Endothelial cell of umbilical vein (primary cell): ENCODE measurements around the gene ISG15. TPM values are rescaled to one million over a fixed set of nuclear protein-coding genes. Genes with fewer than 3 reads are reported as not detected.

Experiments used
- BruUV-seq: library from RNA; stranded (reverse); fragments of 400-500 nt; replicated peaks from 2 replicates; lab custom pipeline; 2021; lab: Mats Ljungman, UMichigan
- CTCF ChIA-PET: fragments of 300-600, 350-600 bp; sonication (Branson Sonifier 250); formaldehyde crosslinking; loops from one replicate; lab custom pipeline; 2021; ENCODE audit warnings: antibody characterized with exemption, inconsistent platforms; lab: Charles Lee
- POLR2A ChIA-PET: fragments of 300-600, 350-600 bp; sonication (Branson Sonifier 250); formaldehyde crosslinking; loops from one replicate; lab custom pipeline; 2021; ENCODE audit warnings: antibody characterized with exemption, inconsistent platforms; lab: Charles Lee
- DNase-seq: peaks from one replicate; pipeline ENCODE4 v3.0.0-alpha.2; 2011; ENCODE audit warnings: low read depth, low spot score
- FAIRE-seq: peaks from 2 replicates; lab custom pipeline; 2011; peaks lifted over from hg19 to GRCh38; lab: Jason Lieb, UNC
- H2AFZ ChIP-seq: 2 replicates; pipeline ENCODE4 v1.6.0; 2012; ENCODE audit warnings: low read depth, low read length, control low read depth, inconsistent platforms
- H3K27ac ChIP-seq: 2 replicates; pipeline ENCODE4 v1.5.1; 2011; ENCODE audit warnings: low read depth, mild to moderate bottlenecking, control low read depth, low read length, moderate library complexity; ENCODE audit not compliant: insufficient read depth
- H3K27me3 ChIP-seq, 2 experiments: 2 replicates each; pipeline versions ENCODE4 v1.6.0 to v1.6.1; 2011; ENCODE audit warnings: low read length in 2 of 2, mixed read lengths in 1 of 2; ENCODE audit not compliant: control insufficient read depth in 2 of 2, insufficient read depth in 2 of 2
- H3K36me3 ChIP-seq, 2 experiments: 2 replicates in 1 of 2; 3 replicates in 1 of 2; pipeline ENCODE4 v1.5.1; 2011; ENCODE audit warnings: low read length in 2 of 2, mild to moderate bottlenecking in 1 of 2, moderate library complexity in 1 of 2; ENCODE audit not compliant: control insufficient read depth in 2 of 2, insufficient read depth in 2 of 2; ENCODE audit errors: extremely low read depth in 1 of 2
- H3K4me1 ChIP-seq: 3 replicates; pipeline ENCODE4 v1.5.1; 2011; ENCODE audit warnings: mild to moderate bottlenecking, low read length; ENCODE audit not compliant: control insufficient read depth, insufficient read depth; ENCODE audit errors: extremely low read depth
- H3K4me2 ChIP-seq: 2 replicates; pipeline ENCODE4 v1.6.1; 2011; ENCODE audit warnings: low read length, control low read depth, mixed read lengths; ENCODE audit not compliant: insufficient read depth
- H3K4me3 ChIP-seq, 3 experiments: fragments of 200-600 bp in 1 of 3; sonication (generic), shearing (Covaris generic) in 1 of 3; replicated peaks in 1 of 3; 2 replicates each; pipeline ENCODE4 v1.5.1; 2011 to 2016; ENCODE audit warnings: control low read depth in 3 of 3, low read length in 3 of 3, mild to moderate bottlenecking in 2 of 3, inconsistent platforms in 1 of 3, low read depth in 1 of 3, moderate library complexity in 1 of 3; ENCODE audit not compliant: insufficient read depth in 1 of 3
- H3K79me2 ChIP-seq: 2 replicates; pipeline ENCODE4 v1.6.0; 2012; ENCODE audit warnings: low read length, inconsistent platforms; ENCODE audit not compliant: control insufficient read depth, insufficient read depth
- H3K9ac ChIP-seq: replicated peaks from 2 replicates; pipeline ENCODE3; 2011; ENCODE audit warnings: low read length, control low read depth; ENCODE audit not compliant: insufficient read depth; ENCODE audit errors: extremely low read depth
- H3K9me1 ChIP-seq: replicated peaks from 3 replicates; pipeline ENCODE4 v1.6.0; 2011; ENCODE audit warnings: mild to moderate bottlenecking, low read length; ENCODE audit not compliant: control insufficient read depth, insufficient read depth; ENCODE audit errors: extremely low read depth
- H3K9me3 ChIP-seq: replicated peaks from 2 replicates; pipeline ENCODE4 v1.5.1; 2012; ENCODE audit warnings: low read length, inconsistent platforms; ENCODE audit not compliant: control insufficient read depth, insufficient read depth
- H4K20me1 ChIP-seq: replicated peaks from 2 replicates; pipeline ENCODE3; 2011; ENCODE audit warnings: mild to moderate bottlenecking, low read length; ENCODE audit not compliant: control insufficient read depth, insufficient read depth; ENCODE audit errors: extremely low read depth
- EZH2 ChIP-seq: IDR thresholded peaks from 2 replicates; pipeline ENCODE4 v1.6.1; 2012; ENCODE audit warnings: borderline replicate concordance, low read depth, mild to moderate bottlenecking, moderate library complexity, low read length, inconsistent platforms; ENCODE audit not compliant: severe bottlenecking
- FOS ChIP-seq: IDR thresholded peaks from 2 replicates; pipeline ENCODE4 v1.6.1; 2011; ENCODE audit warnings: mild to moderate bottlenecking, low read length, moderate library complexity, borderline replicate concordance; ENCODE audit not compliant: insufficient read depth
- GATA2 ChIP-seq: IDR thresholded peaks from 2 replicates; pipeline ENCODE4 v1.7.0; 2011; ENCODE audit warnings: low read depth, mild to moderate bottlenecking, moderate library complexity, mixed read lengths, low read length; ENCODE audit not compliant: insufficient read length, insufficient read depth
- JUN ChIP-seq: IDR thresholded peaks from 2 replicates; pipeline ENCODE4 v1.6.1; 2011; ENCODE audit warnings: borderline replicate concordance, low read depth; ENCODE audit not compliant: insufficient read length, insufficient read depth
- MYC ChIP-seq: IDR thresholded peaks from one replicate; pipeline ENCODE4 v1.6.1; 2011; ENCODE audit warnings: mild to moderate bottlenecking, low read depth, low read length
- POLR2A ChIP-seq: IDR thresholded peaks from 2 replicates; pipeline ENCODE4 v1.6.1; 2012; ENCODE audit warnings: low read depth, mild to moderate bottlenecking, control low read depth, low read length
- POLR2AphosphoS5 ChIP-seq: IDR thresholded peaks from 2 replicates; pipeline ENCODE4 v1.6.1; 2012; ENCODE audit warnings: low read depth, mild to moderate bottlenecking, control low read depth, low read length, moderate library complexity; ENCODE audit not compliant: insufficient read depth
- dilution Hi-C: fragments of 300-500 bp; cut with MboI; formaldehyde crosslinking; loops from one replicate; pipeline ENCODE4 v1.15.0; 2019; ENCODE audit warnings: low sequenced_read_pairs; ENCODE audit not compliant: extremely low pct_ligation_motif_present
- intact Hi-C: fragments of 100-400 bp; cut with micrococcal nuclease; formaldehyde crosslinking; loops from one replicate; pipeline ENCODE4 v1.10.0; 2022
- polyA plus RNA-seq, 4 experiments: library from polyadenylated mRNA; depleted of rRNA in 3 of 4; stranded (reverse) in 3 of 4; unstranded in 1 of 4; fragments of >200 nt; gene quantifications; 2 replicates each; pipeline versions ENCODE4 v1.2.1 to v1.2.3, GENCODE V29; 2011 to 2012; ENCODE audit warnings: missing spikeins in 1 of 4
- total RNA-seq: library from RNA; stranded (reverse); gene quantifications from 2 replicates; pipeline ENCODE4 v1.2.3, GENCODE V29; 2021
- TF ChIP-seq, protein P1 (sequence below): IDR thresholded peaks from 2 replicates; pipeline ENCODE4 v1.6.1; 2011; ENCODE audit not compliant: insufficient read depth, insufficient read length
- TF ChIP-seq, protein P2 (sequence below), 2 donors: IDR thresholded peaks; 1 replicate in 1 of 2; 2 replicates in 1 of 2; pipeline ENCODE4 v1.5.1; 2011; ENCODE audit warnings: low read length in 2 of 2, mild to moderate bottlenecking in 2 of 2, moderate library complexity in 2 of 2, control low read depth in 1 of 2, inconsistent platforms in 1 of 2, low read depth in 1 of 2; ENCODE audit not compliant: insufficient read depth in 1 of 2; ENCODE audit errors: extremely low read depth in 1 of 2

Gene ISG15
- total and polyA plus RNA-seq, 2 donors (not counting 3 experiments of a cell fraction or from before 2014, with no cell fraction given): 44.6 to 154 TPM

DNA sequence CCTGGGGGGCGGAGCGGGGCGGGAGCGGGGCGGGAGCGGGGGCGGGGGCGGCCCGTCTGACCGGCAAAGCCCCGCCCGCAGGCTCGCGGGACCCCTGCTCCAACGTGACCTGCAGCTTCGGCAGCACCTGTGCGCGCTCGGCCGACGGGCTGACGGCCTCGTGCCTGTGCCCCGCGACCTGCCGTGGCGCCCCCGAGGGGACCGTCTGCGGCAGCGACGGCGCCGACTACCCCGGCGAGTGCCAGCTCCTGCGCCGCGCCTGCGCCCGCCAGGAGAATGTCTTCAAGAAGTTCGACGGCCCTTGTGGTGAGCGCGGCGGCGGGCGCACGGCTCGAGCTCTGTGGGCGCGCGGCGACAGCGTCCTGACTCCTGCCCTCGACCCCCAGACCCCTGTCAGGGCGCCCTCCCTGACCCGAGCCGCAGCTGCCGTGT is 27.8 kb downstream of the ISG15 start:
- no peak overlapping the region for H3K27ac ChIP-seq
- BruUV-seq: no TSS peak
- CTCF ChIA-PET: interaction anchor here (1.0 to 2.1 kb wide), 8 partner anchors 9 to 81 kb away, joined by 3 to 12 read pairs (median 5); no protein-coding TSS in a partner anchor

More for the DNA sequence above, 27.8 kb downstream of the ISG15 start:
- Histone ChIP-seq H3K36me3 (peaks cover 0 to 11% of the 10 kb centered on the region in 2 experiments), H2AFZ (no peak overlapping the region), H3K4me1 (peaks cover 7% of the 10 kb centered on the region), H3K79me2 (no peaks in the 10 kb centered on the region), H3K9me1 (no peaks in the 10 kb centered on the region), H4K20me1 (no peaks in the 10 kb centered on the region), H3K4me2 (no peak overlapping the region), H3K27me3 (no peaks in the 10 kb centered on the region), H3K4me3 (no peak overlapping the region), H3K9ac (no peak overlapping the region), H3K9me3 (no peaks in the 10 kb centered on the region)
- dilution Hi-C loops (no loop called here), intact Hi-C loops (loop anchor here (2.0 kb wide), 2 partner anchors 20 to 76 kb away; partner anchors contain the start of genes AGRN and C1orf159)
- TF ChIP-seq POLR2A (no peak), JUN (no peak), MYC (no peak), EZH2 (no peak), POLR2AphosphoS5 (no peak), GATA2 (no peak), FOS (no peak)
- TF ChIP-seq, protein P1, sequence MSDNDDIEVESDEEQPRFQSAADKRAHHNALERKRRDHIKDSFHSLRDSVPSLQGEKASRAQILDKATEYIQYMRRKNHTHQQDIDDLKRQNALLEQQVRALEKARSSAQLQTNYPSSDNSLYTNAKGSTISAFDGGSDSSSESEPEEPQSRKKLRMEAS: no peak
- TF ChIP-seq, protein P2, sequence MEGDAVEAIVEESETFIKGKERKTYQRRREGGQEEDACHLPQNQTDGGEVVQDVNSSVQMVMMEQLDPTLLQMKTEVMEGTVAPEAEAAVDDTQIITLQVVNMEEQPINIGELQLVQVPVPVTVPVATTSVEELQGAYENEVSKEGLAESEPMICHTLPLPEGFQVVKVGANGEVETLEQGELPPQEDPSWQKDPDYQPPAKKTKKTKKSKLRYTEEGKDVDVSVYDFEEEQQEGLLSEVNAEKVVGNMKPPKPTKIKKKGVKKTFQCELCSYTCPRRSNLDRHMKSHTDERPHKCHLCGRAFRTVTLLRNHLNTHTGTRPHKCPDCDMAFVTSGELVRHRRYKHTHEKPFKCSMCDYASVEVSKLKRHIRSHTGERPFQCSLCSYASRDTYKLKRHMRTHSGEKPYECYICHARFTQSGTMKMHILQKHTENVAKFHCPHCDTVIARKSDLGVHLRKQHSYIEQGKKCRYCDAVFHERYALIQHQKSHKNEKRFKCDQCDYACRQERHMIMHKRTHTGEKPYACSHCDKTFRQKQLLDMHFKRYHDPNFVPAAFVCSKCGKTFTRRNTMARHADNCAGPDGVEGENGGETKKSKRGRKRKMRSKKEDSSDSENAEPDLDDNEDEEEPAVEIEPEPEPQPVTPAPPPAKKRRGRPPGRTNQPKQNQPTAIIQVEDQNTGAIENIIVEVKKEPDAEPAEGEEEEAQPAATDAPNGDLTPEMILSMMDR (IDR thresholded peaks at IDR 0.05; ENCODE audit: extremely low read depth in 1 of 2, insufficient read depth in 1 of 2, low read depth in 1 of 2, low read length in 2 of 2): no peak
- FAIRE-seq (no peak), DNase-seq (no peak)
- POLR2A ChIA-PET: no interaction called here
